H1 (cell line): ENCODE data around the gene PLGRKT. TPM values are rescaled to one million over a fixed set of nuclear protein-coding genes. Genes with fewer than 3 reads are reported as not detected.

Source experiments
- CHD1 ChIP-seq: IDR thresholded peaks from 2 replicates; pipeline ENCODE4 v1.6.1; 2012; ENCODE audit warnings: low read depth, low read length, improper control_type of control experiment
- CTBP2 ChIP-seq: IDR thresholded peaks from 2 replicates; pipeline ENCODE4 v1.7.0; 2011; ENCODE audit warnings: borderline replicate concordance, mild to moderate bottlenecking, moderate library complexity, mixed read lengths, low read length; ENCODE audit not compliant: insufficient read depth, insufficient read length
- JUND ChIP-seq: IDR thresholded peaks from 2 replicates; pipeline ENCODE4 v1.6.1; 2011; ENCODE audit warnings: mild to moderate bottlenecking, improper control_type of control experiment, low read length
- PHF8 ChIP-seq: fragments of 200-600 bp; sonication (generic); conservative IDR thresholded peaks from 2 replicates; pipeline ENCODE4 v1.7.1; 2012; ENCODE audit warnings: low read depth, mild to moderate bottlenecking, inconsistent platforms, low read length, moderate library complexity
- SUZ12 ChIP-seq: fragments of 200-600 bp; sonication (generic); IDR thresholded peaks from 2 replicates; pipeline ENCODE4 v1.6.1; 2012; ENCODE audit warnings: mild to moderate bottlenecking, inconsistent platforms, low read length, moderate library complexity, mixed read lengths
- TAF7 ChIP-seq: optimal IDR thresholded peaks from 2 replicates; pipeline ENCODE3; 2011; ENCODE audit warnings: low read depth, mild to moderate bottlenecking, inconsistent platforms, low read length, moderate library complexity, borderline replicate concordance
- TEAD4 ChIP-seq: IDR thresholded peaks from 2 replicates; pipeline ENCODE4 v1.6.1; 2012; ENCODE audit warnings: low read depth, low read length, inconsistent platforms, mixed read lengths
- polyA plus RNA-seq, 7 experiments: library from polyadenylated mRNA; depleted of rRNA in 3 of 7; stranded (reverse) in 5 of 7; unstranded in 2 of 7; fragments of >200 nt in 5 of 7; fragments of 200-250 nt in 2 of 7; gene quantifications; 1 replicate in 5 of 7; 2 replicates in 1 of 7; 4 replicates in 1 of 7; pipeline versions ENCODE4 v1.2.1 to v1.2.3, GENCODE V29; 2011 to 2013; ENCODE audit warnings: missing spikeins in 2 of 7, mixed read lengths in 2 of 7
- total RNA-seq: library from RNA; stranded (reverse); fragmentation: NEBNext Ultra II Directional; extraction: Animal tissue kit (Norgen Biotek cat#: 25700); gene quantifications from 2 replicates; pipeline ENCODE4 v1.2.1, GENCODE V29; 2021
- TF ChIP-seq, protein P1 (sequence below): IDR thresholded peaks from 2 replicates; pipeline ENCODE4 v1.6.1; 2011; ENCODE audit warnings: low read depth, mild to moderate bottlenecking, low read length; ENCODE audit not compliant: insufficient read depth

Gene PLGRKT
- total and polyA plus RNA-seq, 2 of the 8 experiments (the other 6 are each of a cell fraction or from before 2014, with no cell fraction given): 5.4 to 15.7 TPM

GRCh38 chr9:5455181-5455580 is 17.5 kb upstream of the PLGRKT start (continued):
- TF ChIP-seq PHF8 (no peak), SUZ12 (no peak), TAF7 (no peak), CHD1 (no peak), TEAD4 (no peak), CTBP2 (no peak), JUND (no peak)
- TF ChIP-seq, protein P1, sequence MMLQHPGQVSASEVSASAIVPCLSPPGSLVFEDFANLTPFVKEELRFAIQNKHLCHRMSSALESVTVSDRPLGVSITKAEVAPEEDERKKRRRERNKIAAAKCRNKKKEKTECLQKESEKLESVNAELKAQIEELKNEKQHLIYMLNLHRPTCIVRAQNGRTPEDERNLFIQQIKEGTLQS: no peak
